HG03097 (cell line): ENCODE measurements around the gene ISLR.
"Not testable (repeated sequence)": the region's sequence is repeated elsewhere in the genome, so short reads cannot be mapped to it uniquely, and the experiment has no call there.

Experiments used
- ATAC-seq: cut with Tn5 transposase; IDR thresholded peaks from one replicate; pipeline ENCODE4 v1.9.1; 2021; ENCODE audit not compliant: unreplicated experiment, low FRiP score

The ISLR gene

DNA sequence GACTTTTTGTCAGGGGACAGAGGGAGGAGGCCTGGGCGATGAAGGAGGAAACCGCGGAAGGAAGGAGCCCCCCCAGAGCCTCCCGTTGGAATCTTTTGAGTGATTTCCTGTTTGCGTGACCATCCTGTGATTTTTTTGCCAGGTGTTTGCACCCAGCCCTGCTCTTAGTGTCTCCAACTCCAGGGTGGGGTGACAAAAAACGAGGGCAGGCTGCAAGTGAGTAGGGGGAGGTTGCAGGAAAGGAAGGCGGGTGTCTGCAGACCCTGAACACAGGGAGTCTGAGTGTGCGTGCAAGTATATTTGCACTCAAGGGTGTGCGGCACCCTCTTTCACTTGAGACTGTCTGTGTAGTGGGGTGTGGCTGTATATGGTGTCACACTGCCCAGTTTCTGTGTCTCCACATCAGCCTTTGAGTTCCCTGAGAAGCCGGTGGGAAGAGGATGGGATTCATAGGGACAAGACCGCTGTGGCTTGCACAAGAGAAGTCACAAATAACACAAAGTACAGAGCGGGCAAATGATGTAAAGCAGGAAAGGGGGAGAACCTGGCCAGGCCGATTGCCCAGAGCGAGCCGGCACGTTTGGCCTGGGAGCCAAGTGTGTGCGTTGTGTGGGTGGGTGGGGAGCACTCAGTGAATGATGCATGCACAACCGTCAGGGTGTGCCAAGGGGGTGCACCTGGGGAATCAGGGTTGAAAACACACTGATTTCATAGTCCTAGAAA lies 36.5 kb upstream of the ISLR start:
- no peak for ATAC-seq

DNA sequence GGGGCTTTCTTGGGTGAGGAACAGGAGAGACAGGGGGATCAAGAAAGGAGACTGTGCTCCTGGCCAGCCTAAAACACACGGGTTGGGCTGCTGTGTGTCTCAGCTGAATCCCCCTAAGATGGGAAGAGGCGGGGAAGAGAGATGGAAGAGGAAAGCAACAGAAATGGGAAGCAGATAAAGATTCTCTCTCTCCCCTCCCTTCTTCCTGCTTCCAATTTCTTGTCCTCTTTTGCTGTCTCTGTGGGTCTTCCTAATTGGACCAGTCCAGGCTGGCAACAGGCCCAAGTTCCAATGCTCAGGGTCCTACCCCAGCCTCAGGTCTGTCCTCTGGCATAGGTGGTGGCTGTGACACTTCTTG lies 36.0 kb upstream of the ISLR start:
- ATAC-seq = no peak

- ATAC-seq = no peak
Measured at GRCh38 chr15:74138642-74139041, 34.9 kb upstream of the ISLR start.

- ATAC-seq = no peak
Measured at GRCh38 chr15:74141591-74141990, 31.9 kb upstream of the ISLR start.

GRCh38 chr15:74144153-74144775 lies 29.2 kb upstream of the ISLR start:
- ATAC-seq = no peak

DNA sequence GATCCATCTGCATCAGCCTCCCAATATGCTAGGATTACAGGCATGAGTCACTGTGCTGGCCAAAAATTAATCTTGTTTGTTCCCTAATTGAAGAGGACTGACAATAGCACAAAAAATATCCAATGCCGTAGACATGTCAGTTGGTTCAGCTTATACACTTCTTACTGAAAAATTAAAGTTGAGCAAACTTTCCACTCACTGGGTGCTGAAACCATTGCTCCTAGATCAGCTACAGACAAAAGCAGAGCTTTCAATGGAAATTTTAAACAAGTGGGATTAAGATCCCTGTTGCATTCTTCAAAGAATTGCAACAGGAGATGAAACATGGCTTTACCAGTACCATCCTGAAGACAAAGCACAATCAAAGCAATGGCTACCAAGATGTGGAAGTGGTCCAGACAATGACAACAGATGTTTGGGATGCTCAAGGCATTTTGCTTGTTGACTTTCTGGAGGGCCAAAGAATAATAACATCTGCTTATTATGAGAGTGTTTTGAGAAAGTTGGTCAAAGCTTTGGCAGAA lies 27.2 kb upstream of the ISLR start:
- ATAC-seq = no peak

DNA sequence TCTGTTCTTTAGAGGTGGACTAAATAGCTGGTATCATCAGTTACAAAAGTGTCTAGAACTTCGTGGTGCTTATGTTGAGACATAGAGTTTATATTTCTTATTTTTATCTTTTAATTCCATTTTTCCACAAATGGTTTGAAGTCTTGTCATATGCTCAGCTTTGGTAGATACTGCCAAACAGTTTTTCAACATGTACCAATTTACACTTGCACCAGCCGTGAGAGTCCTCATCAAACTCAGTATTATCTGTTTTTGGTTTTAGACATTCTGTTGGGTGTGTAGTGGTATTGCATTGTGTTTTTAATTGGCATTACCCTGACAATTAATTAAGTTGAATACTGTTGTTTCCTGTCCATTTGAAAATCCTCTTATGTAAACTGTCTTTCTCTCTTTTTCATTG lies 26.5 kb upstream of the ISLR start:
- ATAC-seq = no peak

DNA sequence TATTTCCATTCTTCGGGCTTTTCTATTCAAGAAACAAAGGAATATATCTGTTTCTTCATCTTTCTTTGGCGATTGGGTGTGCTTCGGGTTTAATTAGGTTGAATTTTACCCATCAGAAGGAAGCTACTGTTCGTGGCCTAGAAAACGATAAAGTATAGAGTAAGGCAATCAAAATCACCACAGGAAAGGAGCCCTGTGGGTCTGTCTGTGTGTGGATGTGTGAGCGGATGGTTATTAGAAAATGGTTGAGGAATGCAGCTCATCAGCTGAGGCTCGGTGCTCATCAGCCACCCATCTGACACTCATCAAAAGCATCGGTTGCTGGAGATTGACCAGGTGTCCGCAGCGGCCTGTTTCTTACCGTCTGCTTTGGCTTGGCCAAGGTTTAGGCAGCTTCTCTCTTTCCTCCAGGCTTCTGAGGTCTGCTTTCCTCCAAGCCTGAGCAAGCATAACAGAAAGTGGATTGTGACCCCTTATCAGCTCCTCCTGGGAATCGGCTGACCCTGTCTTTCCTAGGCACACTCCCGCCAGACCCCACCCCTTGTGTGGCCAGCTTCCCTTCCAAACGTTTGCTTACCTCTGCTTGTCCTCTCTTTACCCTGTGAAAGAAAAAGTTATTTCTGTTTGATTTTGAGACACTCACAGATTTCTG lies 17.6 kb upstream of the ISLR start:
- ATAC-seq = no peak

DNA sequence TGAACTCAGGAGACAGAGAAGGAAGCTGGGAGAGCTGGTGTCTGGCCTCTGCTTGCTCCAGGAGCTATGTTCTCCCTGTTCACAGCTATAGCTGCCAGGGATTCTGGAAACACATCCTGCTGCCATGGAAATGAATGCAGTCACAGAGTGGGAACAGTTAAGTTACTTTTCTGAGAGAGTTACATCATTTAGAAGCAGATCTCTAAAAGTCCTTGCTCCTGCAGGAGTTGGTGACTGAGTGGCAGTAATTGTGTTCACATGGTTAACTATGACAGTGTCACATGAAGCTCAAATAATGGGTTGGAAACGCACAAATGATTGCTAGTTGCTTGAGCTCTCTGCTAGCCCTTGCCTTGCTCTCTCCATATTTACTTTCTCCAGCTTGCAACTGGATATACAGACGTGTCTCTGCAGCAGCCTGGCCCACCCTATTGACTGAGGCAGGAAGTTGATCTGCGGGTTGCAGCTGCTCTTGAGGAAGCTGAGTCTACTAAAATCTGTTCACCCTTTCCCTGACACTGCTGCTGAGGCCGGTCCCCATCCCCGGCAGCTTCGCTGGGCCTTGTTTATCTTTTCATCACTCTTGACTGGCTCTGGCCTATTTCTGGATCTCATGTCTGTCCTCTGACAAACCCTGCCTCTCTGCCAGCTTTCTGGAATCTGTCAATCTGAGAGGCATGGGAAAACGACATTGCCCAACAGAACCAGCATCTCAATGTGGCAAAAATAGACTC lies 16.7 kb upstream of the ISLR start:
- no peak for ATAC-seq

- no peak for ATAC-seq
Measured at GRCh38 chr15:74157868-74158827, 15.4 kb upstream of the ISLR start.

GRCh38 chr15:74158855-74159650 lies 14.5 kb upstream of the ISLR start:
- ATAC-seq = no peak

DNA sequence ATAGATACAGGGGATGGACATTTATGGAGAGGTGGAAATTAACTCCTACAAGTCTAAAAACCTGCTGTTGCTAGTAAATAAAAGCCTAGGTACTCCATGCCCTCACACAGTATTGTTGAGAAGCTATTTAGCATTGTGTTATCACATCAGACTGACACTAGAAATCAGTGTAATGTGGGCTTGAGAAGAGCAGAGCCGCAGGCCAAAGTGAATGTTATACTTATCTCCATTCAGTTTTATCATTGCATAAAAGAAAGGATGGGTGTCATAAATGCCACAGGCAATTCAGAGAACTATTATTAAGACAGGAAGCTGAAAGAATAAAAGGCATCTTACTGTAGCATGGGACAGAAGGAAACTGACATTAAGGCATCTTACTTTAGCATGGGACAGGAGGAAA lies 13.7 kb upstream of the ISLR start:
- no peak for ATAC-seq

DNA sequence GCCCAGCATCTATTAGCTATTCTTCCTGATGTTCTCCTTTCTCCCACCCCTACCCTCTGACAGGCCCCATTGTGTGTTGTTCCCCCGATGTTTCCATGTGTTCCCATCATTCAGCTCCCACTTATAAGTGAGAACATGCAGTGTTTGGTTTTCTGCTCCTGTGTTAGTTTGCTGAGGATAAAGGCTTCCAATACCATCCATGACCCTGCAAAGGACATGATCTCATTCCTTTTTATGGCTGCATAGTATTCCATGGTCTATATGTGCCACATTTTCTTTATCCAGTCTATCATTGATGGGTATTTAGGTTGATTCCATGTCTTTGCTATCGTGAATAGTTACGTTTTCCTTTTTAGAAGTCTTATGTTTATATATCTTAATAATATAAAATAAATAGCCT lies 13.1 kb upstream of the ISLR start:
- ATAC-seq = not testable (repeated sequence)

DNA sequence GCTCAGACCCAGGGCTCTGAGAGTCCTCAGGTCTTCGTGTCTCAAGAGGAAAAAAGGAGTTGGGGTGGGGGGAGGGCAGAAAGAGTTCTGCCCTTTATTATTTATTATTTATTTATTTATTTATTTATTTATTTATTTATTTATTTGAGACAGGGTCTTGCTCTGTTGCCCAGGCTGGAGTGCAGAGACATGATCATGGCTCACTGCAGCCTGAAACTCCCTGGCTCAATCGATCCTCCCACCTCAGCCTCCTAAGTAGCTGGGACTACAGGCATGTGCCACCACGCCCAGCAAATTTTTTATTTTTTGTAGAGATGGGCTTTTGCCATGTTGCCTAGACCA lies 11.3 kb upstream of the ISLR start:
- not testable (repeated sequence) for ATAC-seq

GRCh38 chr15:74165461-74165860 lies 8.0 kb upstream of the ISLR start:
- ATAC-seq = no peak

DNA sequence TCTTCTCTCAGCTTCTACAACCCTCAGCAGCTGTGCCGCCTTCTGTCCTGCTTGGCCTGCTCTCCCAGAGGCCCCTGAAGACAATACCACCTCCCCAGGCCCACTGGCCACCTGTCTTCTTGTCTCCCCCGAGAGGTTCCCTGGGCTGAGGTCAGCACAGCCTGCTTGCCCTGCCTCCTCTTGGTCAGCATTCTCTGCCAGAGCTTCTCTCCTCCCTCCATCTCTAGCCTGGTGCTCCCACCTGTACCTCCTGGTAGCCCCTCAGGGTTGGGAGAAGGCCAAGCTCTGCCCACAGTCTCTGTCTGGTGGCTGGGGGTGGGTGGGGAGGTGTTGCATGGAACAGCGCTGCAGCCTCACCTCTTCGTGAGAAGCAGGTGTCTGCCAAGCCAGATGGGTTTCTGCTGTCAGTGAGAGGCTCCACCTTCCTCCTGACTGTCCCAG lies 5.6 kb upstream of the ISLR start:
- no peak for ATAC-seq

- ATAC-seq = no peak
Measured at GRCh38 chr15:74168711-74169126, 4.8 kb upstream of the ISLR start.

DNA sequence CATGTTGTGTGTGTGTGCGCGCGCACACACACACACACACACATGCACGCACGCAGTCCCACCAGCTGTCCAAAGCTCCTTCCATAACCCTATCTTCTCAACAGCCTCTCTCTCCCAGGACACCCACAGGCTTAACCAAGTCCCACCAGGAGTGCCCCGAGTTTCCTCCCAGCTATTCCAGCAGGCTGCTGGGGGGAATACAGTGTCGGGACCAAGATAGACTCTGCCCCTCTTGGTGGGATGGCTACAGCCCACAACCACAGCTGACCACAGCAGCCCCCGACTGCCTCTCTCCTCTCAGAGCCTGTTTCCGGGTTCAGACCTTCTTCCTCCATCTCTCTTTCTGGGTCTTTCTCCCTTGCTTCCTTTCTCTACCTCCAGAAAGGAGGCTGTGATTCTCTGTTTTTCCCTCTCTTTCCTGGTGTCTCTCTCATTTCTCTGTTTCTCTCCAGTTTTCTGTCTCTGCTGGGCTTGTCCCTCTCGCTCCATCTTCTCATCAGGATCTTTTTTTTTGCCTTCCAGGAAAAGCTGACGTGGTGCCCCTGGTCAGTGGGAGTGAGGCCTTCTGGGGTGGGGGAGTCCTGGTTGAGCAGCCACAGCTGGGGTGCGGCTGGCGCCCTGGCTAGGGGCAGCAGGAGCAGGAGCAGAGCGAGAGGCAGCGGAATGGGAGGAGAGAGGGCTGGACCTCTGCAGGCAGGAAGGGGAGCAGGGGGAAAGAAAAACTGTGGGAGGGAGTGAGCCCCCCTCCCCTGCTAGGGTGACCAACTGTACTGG lies 3.3 kb upstream of the ISLR start:
- ATAC-seq = no peak
